Measurements from ENCODE around the gene TACR2.
"Not testable (repeated sequence)": the region's sequence is repeated elsewhere in the genome, so short reads cannot be mapped to it uniquely, and the experiment has no call there.

The TACR2 gene

GRCh38 chr10:69450395-69450794 is 33.7 kb upstream of the TACR2 start:
- not testable (repeated sequence) for DNase-seq (ENCODE audit: low spot score)

GRCh38 chr10:69449841-69450240 is 33.1 kb upstream of the TACR2 start:
- DNase-seq (ENCODE audit: low spot score) = peak; percentile 53

GRCh38 chr10:69446650-69447151 is 30.0 kb upstream of the TACR2 start:
- peak; percentile 77 for DNase-seq (ENCODE audit: low spot score)

GRCh38 chr10:69446229-69446628 is 29.5 kb upstream of the TACR2 start:
- no peak for DNase-seq (ENCODE audit: low spot score)

- DNase-seq (ENCODE audit: low spot score) = no peak
Measured at GRCh38 chr10:69445041-69445440, 28.3 kb upstream of the TACR2 start.

- no peak for DNase-seq (ENCODE audit: low spot score)
Measured at GRCh38 chr10:69443354-69443753, 26.6 kb upstream of the TACR2 start.

- peak; percentile 45 for DNase-seq (ENCODE audit: low spot score)
Measured at GRCh38 chr10:69439813-69440506, 23.2 kb upstream of the TACR2 start.

- peak; percentile 78 for DNase-seq (ENCODE audit: low spot score)
Measured at GRCh38 chr10:69439350-69439739, 22.6 kb upstream of the TACR2 start.

GRCh38 chr10:69438536-69439349 is 22.0 kb upstream of the TACR2 start:
- peak; percentile 44 for DNase-seq (ENCODE audit: low spot score)

GRCh38 chr10:69437321-69438259 is 20.9 kb upstream of the TACR2 start:
- no peak for DNase-seq (ENCODE audit: low spot score)

- DNase-seq (ENCODE audit: low spot score) = no peak
Measured at GRCh38 chr10:69435966-69436520, 19.3 kb upstream of the TACR2 start.

- no peak for DNase-seq (ENCODE audit: low spot score)
Measured at GRCh38 chr10:69434926-69435325, 18.2 kb upstream of the TACR2 start.

GRCh38 chr10:69434169-69434568 is 17.5 kb upstream of the TACR2 start:
- DNase-seq (ENCODE audit: low spot score) = no peak

GRCh38 chr10:69428165-69428564 is 11.4 kb upstream of the TACR2 start:
- no peak for DNase-seq (ENCODE audit: low spot score)

- DNase-seq (ENCODE audit: low spot score) = no peak
Measured at GRCh38 chr10:69426376-69426727, 9.6 kb upstream of the TACR2 start.

- DNase-seq (ENCODE audit: low spot score) = no peak
Measured at GRCh38 chr10:69425511-69426298, 9.0 kb upstream of the TACR2 start.

GRCh38 chr10:69425041-69425440 is 8.3 kb upstream of the TACR2 start:
- DNase-seq (ENCODE audit: low spot score) = no peak

GRCh38 chr10:69422676-69423075 is 6.0 kb upstream of the TACR2 start:
- DNase-seq (ENCODE audit: low spot score) = no peak

GRCh38 chr10:69421611-69422308 is 5.0 kb upstream of the TACR2 start:
- DNase-seq (ENCODE audit: low spot score) = no peak

- DNase-seq (ENCODE audit: low spot score) = no peak
Measured at GRCh38 chr10:69419744-69420126, 3.0 kb upstream of the TACR2 start.
